HG03039 (cell line): ENCODE results near the gene AGBL4.

Source experiments
- ATAC-seq: cut with Tn5 transposase; IDR thresholded peaks from one replicate; pipeline ENCODE4 v1.9.1; 2021; ENCODE audit warnings: mild to moderate bottlenecking, moderate library complexity; ENCODE audit not compliant: unreplicated experiment

The AGBL4 gene

DNA sequence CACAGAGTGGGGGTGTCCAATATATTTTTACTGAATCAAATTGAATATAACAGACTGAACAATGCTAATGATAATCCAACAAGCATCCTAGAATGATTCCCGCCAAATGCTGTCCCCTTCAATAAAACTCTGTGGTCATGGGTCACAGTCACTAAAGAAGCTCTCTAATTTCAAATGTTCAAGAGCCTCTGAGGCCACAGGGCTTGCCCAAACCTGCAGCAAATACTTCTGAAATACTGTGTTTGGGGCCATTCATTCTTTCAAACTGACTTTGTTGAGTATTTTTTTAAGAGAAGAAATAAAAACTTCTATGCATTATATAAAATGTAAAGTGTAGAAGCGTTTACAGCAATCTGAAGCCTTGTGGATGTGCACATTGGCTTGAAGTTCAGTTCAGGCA, 1239.5 kb downstream of the AGBL4 start:
- no peak for ATAC-seq

- ATAC-seq = no peak
Observed at GRCh38 chr1:48777219-48777895, 1246.4 kb downstream of the AGBL4 start.

DNA sequence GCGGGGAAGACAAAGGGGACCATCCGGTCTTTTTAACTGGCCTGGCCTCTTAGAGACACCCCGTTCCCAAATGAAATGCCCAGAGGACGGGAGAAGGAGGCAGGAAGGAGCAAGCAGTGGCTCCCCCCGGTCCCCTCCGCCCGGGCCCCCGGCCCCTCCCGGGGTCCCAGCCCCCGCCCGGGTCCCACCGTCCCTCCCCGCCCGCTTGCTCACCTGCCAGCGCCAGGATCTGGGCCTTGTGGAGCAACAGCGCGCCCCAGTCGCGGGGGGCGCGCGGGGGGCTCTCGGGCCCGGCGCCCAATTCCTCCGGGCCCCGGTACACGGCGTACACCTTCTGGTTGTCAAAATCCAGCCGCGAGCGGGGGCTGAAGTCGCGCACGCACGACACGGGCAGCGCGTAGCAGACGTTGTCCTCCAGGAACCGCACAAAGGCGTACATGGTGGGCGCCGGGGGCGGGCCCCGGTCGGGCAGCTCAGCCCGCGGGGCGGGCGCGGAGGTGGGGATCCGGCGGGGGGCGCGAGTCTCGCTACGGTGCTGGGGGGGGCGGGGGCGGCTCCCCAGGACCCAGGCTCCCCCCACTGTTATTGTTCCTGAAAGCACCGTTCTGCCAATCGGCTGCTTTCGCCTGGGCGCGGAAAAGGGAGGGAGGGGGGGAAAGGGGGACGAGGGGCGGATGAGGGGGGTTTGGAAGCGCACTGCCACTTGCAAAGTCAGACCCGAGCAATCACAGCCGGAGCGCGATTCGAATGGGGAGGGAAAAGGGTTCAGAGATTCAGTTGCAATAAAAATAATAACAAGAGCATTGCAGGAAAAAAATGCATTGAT, 1247.1 kb downstream of the AGBL4 start, which contains the start of gene BEND5:
Gene BEND5 (minus strand): TSS at position 499 of the 826 bp plus-strand sequence. CDS start 60 bp downstream, at position 439.
- ATAC-seq = no peak

DNA sequence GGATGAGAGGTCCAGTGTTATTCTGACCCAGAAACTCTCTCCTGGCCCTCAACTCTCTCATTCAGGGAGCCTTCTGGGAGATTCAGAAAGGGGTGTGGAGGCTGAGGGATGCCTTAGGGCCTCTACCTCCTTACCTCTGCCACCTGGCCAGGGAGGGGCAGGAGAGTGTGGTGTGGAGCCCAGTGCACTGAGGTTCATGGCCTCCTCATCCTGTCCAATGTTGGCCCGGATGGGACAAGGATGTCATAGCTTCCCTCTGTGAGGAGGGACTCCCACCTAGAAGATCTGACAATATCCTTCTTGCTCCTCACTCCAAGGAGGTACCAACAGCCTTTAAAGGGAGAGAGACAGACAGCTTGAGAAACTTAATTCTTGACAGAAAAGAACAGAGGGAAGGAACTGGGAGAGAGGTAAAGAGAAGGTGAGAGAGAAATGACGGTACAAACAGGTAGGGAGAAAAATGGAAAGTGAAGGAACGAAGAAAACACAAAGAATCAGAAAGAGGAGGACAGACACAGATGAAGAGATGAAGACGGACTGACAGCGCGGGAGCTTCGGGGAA, 1247.8 kb downstream of the AGBL4 start:
- ATAC-seq = no peak

DNA sequence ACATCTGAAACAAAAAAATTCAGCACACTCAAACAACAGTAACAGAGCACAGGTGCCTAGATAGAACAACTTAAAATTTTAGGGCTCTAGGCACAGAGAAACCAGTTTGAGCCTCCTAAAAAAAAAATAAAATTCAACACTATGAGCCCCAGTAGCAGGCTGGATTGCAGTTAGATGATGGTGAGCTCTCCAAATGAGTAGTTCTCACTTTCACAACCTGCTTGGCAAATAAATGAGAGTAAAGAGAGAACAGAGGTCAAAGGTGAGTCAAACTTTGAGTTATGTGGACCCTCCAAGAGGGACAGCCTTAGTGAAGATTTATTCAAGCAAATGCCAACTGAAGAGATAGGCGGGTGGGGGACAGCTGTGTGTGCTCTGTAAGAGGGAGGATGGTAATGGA, 1250.6 kb downstream of the AGBL4 start:
- ATAC-seq = no peak

DNA sequence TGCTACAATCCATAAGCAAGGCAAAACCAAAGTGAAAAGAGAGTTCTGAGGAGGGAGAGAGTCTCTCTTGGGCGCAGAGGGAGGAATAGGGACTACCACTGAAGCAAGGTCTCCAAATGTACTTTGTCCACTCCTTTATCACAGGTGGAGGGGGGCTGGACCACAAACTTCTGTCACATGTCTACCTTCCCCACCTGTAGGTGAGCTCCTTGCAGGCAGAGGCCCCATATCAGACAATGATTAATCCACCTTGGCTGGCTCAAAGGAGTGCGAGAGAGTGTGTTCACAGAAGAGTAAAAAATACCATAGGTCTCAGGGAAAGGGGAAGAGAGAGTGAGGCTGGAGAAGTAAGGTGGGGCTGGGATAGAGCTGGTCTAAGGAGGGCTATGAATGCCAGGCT, 1251.5 kb downstream of the AGBL4 start:
- no peak for ATAC-seq

GRCh38 chr1:48771561-48771960, 1252.2 kb downstream of the AGBL4 start:
- no peak for ATAC-seq

DNA sequence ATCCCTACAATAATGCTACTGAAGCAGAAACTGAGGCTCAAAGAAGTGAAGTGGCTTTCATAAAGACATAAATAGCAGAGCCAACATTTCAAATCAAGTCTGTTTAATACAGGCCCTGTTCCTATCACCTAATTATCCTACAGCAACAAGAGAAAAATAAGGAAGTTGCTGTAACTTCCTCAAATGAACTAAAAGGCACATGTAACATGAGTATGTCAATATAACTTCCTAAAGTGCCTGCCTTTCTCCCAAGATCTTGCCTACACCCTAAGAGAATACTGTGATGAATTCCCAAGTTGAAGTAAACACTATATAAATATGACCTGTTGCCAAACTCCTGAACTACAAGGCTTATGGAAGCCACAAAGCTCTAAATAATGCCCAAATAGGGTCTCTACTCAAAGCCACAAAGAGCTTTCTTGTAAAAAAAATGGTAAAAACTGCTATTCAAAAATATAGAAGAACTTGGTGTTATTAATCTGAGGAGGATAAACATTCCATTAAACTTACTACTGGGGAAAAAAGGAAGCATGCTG, 1255.7 kb downstream of the AGBL4 start:
- no peak for ATAC-seq

DNA sequence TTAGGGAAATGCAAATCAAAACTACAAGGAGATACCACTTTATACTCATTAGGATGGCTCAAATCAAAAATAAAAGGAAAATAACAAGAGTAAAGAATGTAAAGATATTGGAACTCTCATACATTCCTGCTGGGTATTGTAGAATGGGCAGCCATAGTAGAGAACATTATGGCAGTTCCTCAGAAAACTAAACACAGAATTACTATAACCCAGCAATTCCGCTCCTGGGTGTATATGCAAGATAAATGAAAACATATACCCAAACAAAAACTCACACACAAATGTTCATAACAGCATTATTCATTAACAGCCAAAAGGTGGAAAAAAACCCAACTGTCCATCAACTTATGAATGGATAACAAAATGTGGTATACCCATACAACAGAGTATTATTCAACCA, 1258.4 kb downstream of the AGBL4 start:
- ATAC-seq = no peak

DNA sequence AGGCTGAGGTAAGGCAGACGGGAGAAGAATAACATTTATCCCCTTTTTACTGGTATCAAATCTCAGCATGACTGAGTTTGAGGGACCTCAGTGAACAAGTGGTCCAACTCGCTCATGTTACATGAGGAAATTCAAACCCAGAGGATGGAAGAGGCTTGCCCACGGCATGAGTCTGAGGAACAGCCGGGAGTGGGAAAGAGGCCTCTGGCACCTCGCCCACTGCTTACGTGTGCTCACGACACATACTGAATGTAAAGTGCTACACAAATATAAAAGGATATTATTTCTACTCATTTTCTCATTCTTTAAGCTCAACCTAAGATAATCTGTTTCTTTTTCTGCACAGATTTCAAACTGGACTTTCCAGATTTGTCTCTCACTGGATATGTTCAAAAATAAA, 1261.8 kb downstream of the AGBL4 start:
- ATAC-seq = no peak

- ATAC-seq = no peak
Observed at GRCh38 chr1:48761411-48761810, 1262.3 kb downstream of the AGBL4 start.

GRCh38 chr1:48760857-48761256, 1262.9 kb downstream of the AGBL4 start:
- ATAC-seq = no peak

DNA sequence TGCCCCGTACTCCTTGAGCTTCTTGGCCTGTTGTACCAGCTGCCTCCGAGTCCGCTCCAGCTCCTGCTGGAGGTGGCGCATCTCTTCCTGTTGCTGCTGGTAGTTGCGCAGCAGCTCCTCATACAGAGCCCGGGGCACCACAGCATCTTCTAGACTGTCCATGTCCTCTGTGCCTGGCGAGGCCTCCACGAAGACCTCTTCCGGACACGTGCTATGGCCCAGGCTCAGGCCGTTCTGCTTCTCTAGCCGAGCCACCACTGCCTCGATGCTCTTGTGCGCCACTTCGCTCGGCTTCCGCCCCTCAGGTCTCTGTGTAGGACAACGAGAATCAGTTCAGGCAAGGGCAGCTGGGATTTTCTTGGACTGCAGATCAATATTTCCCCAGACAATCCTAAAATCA, 1264.8 kb downstream of the AGBL4 start:
- ATAC-seq = no peak

- ATAC-seq = peak; percentile 52
Observed at GRCh38 chr1:48757363-48757762, 1266.4 kb downstream of the AGBL4 start.

- ATAC-seq = no peak
Observed at GRCh38 chr1:48756683-48757316, 1267.0 kb downstream of the AGBL4 start.

DNA sequence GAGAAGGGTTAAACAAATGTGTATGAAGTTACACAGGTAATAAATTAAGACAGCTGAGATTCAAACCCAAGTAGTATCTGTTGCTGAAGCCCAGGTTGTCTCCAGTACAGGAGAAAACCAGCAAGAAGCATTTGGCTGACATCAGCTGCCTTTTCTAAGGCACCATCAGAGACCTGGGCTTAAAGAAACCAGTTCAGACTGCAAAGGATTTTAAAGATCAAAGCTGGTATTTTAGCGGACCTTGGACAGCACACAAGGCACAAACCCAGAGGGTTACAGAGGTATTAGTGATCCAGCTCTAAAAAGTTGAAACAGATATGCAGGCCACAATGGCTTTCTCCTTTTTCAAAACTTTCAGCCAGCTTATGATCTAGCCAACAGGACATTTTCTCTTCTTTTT, 1270.5 kb downstream of the AGBL4 start:
- no peak for ATAC-seq

DNA sequence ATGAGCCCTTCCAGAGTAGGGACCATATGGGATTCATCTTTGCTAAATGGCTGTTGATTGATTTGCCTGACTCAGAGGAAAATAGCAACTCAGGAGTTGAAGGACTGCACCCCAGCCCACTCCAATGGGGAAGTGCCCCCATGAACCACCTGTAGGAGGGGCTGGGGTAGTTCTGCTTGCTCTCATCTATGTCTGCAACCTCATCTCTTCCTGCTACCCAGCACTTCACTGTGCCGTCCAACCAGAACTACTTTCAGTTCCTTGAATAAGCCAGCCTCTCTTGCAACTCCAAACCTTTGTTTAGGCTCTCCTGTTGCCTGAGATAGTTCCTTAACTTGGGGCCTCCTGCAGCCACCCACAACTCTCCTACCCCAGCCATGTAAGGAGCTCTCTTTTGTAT, 1273.6 kb downstream of the AGBL4 start:
- peak; percentile 69 for ATAC-seq

- no peak for ATAC-seq
Observed at GRCh38 chr1:48749068-48749467, 1274.7 kb downstream of the AGBL4 start.

GRCh38 chr1:48746906-48747305, 1276.8 kb downstream of the AGBL4 start:
- no peak for ATAC-seq

DNA sequence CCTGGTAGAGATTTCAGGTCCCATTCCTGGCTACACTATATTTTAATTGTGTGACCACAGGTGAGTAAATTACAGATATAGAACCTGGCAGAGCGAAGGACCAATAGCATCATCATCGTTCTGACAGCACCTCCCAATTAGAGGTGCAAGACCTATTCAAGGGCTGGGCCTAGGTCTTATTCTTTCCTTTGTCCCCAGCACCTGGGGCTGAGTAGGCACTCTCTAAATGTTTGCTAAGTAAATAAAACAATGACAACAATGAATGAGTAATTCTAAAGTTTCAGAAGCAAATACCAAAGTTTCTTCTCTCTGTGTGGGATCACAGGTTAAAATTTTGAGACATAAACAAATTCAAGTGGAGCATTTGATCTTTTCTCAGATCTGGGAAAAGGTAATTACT, 1279.7 kb downstream of the AGBL4 start:
- ATAC-seq = no peak

DNA sequence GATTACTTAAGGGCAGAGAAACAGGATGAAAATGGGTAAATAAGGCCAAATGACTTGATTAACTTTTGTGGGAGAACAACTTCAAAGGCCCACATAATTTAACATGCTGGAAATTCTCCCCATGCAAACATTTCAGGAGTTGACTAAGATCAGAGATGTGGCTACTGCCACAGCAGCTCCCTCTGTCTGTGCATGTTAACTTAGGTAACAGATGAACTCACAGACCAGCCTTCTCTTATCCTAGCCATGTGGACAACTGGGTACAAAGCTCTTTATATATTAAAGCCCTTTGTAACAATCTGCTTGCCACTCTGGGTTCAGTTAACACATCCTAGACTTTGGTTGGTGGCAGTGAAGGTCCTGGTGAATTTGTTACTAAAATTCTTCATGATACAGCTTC, 1280.3 kb downstream of the AGBL4 start:
- ATAC-seq = no peak
